NCI-H1694 treated with DMSO at 0.1 percent for 48 hours (cell line): ENCODE measurements around the gene MSTN.
A peak's percentile ranks its signal among the peaks of the same experiment; 100 is the strongest.

Experiments used
- DNase-seq: peaks from one replicate; lab custom pipeline; 2025; lab: John Stamatoyannopoulos, UW

Gene MSTN

DNA sequence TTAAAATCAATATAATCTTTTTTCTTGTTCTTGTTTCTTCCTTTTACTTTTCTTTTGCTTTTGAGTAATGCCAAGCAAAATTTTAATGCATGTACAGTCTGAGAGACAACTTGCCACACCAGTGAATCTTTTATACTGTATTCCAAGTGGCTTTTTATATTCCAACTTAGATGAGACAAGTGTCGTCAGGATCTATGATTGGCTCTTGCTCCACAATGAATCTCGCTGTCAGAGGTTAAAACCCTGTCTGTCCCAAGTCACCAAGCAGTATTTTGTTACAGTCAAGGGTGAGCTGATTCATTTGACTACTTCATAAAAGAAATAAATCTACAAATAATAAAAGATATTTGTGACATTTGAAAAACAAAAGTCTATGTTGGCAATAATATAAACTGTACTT, at the start of gene MSTN:
Gene MSTN, minus strand, starts transcription at position 129 of the 400 bp plus-strand sequence. CDS start 133 bp downstream, outside the sequence.
- no peak for DNase-seq

DNA sequence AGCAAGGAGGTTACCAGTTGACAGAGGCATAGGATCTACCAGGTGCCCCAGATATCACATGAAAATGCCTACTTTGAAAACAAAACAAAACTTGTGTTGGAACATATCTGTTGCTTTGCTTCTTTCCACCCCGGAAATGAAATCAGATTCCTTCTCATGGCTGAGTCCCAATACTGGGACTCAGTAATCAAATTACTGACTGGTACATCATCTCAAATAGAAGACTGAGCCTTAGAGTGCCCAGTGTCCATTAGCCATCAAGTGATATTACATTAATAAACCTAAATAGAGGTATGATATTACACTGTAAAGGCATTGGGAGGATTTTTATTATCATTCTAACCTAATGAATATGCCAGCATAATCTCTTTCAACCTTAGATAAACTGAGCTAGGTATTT, 48.6 kb upstream of the MSTN start:
- no peak for DNase-seq

DNA sequence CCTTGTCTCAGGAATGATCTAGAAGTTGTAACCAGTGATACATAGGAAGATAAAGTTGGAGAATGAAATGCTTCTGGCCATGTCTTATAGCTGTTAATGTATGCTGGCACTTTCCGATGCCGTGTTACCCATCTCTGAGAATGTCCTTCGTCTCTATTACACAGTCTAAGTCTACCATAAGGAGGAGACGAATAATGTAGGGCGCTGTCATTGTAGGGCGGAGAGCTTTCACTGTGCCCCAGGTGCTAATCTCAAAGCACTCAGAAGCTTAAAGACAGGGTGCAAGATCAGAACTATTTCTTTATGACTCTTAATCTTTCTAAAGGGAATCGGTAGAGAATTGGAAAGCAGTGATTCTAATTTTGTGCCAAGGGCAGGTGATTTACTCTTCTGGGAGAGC, 48.2 kb upstream of the MSTN start:
- DNase-seq: no peak

DNA sequence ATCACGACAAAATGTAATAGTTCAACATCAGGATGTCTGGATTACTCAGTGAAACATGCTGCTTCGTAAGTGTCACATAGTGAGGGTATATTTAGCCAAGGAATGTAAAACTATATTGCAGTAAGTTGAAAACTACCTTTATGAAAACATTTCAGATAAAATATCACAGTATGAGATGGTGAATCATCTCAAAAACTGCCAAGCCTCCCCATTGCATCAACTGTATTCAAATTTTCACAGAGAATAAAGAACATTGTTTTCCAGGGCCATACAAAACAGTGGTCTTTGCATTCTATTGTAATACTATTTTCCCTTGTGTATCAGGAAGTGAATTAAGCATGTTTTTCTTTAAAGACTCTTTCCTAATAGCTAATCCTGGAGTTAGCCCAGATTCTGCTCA, 47.6 kb upstream of the MSTN start:
- DNase-seq: no peak

DNA sequence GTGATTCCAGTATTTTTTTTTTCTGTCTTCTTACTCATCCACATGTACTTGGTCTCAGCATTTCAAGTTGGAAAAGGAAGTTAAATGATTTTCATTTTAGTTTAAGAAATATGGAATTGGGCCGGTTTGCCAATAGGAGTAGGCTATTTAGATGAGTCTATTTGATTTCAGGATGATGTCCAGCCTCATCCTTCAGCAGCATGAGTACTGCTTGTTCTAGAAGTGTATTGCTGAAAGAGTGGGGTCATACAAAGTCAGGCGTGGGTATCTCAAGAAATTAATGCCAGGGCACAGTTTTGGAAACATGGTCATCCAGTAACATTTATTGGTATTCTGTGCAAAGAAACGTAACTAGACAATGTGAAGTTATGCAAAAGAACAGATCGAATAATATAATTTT, 44.9 kb upstream of the MSTN start:
- no peak for DNase-seq

DNA sequence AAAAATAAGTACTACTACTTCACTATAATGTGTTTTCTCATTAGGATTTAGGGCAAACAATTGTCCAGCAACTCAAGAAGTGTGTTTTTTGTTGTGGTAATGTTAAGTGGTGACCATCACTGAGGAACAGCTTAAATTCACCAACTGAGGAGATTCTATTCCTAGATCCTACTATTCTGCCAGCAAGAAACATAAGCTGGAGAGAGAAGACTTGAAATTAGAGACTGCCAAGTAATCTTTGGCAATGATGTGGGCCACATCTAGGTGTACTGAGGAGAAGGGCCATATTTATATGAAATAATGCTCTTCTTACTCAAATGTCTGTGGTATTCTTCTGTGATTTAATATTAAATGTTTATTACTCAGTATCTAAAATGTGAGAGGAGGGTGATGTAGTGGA, 44.3 kb upstream of the MSTN start:
- no peak for DNase-seq

DNA sequence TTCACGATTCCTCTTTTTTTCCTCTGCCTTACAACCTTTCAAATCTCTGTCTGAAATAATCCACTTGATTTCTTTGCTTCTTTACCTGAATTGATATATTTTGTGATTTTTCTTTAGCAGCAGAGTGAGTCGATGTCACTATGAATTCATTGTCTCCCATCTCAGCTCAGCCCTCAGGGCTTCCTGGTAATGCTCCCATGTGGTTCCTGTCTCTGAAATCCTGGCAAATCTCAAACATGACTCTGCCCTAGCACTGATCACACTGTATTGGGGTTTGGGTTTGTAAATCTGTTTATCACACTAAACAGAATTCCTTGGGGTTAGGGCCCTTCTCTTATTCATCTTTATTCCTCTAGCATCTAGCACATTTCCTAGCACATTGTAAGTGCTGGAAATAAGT, 43.0 kb upstream of the MSTN start:
- no peak for DNase-seq

DNA sequence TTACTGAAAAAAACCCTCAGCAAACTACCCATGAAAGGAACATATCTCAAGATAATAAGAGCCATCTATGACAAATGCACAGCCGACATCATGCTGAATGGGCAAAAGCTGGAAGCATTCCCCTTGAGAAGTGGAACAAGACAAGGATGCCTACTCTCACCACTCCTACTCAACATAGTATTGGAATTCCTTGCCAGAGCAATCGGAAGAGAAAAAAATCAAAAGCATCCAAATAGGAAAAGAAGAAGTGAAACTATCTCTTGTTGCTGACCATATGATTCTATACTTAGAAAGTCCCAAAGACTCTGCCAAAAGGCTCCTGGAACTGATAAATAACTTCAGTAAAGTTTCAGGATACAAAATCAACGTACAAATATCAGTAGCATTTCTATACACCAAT, 40.6 kb upstream of the MSTN start:
- no peak for DNase-seq

DNA sequence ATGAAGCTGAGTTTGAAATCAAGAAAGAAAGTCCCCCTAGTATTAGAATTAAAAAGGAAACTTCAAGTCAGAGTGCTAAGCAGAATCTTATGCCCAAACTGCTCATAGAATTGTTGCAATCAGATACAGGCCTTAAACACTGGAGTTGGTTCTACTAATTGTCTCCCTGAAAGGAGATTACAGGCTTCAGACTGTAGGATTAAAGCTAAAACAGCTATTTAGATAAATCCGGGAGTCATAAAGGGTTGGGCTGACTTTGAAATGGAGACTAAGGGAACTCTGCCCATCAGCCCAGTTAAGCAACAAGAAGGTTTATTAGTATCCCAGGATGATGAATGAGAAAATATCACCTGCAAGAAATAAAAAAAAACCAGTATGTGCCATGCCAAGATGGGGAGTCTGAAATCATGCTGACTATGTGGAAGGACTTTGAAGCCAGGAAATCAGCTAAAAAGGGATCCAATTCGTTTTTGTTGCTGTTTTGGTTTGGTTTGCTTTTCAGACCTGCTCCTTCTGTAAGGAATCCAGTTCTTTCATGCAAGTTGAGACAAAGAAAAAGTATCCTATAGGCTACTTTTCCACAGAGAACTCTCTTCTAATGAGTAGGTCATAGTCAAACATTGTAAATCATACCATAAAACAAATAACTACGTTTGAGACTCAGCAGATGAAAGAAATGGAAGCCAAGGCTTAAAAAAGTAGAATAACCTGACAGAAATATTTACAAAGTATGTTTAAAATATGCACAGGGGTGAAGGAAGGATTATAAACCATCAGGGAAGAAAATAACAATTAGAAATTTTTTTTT, 37.6 kb upstream of the MSTN start:
- no peak for DNase-seq

DNA sequence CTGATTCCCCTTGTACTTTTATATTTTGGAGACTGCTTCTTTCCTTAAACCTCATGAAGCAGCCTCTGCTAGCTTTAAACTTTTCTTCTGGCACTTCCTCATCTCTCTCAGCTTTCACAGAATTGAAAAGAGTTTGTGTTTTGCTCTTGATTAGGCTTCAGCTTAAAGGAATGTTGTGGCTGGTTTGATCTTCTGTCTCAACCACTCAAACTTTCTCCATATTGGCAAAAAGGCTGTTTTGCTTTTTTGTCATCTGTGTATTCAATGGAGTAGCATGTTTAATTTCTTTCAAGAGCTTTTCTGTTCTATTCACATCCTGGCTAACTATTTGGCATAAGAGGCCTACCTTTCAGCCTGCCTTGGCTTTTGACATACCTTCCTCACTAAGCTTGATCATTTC, 36.3 kb upstream of the MSTN start:
- DNase-seq: no peak

DNA sequence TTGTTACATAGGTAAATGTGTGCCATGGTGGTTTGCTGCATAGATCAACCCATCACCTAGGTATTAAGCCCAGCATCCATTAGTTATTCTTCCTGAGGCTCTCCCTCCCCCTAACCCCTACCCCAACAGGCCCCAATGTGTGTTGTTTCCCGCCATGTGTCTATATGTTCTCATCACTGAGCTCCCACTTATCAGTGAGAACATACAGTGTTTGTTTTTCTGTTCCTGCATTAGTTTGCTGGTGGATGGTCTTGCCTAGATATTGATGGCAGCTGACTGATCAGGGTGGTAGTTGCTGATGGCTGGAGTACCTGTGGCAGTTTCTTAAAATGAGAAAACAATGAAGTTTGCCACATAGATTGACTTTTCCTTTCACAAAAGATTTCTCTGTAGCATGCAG, 34.6 kb upstream of the MSTN start:
- DNase-seq: no peak

DNA sequence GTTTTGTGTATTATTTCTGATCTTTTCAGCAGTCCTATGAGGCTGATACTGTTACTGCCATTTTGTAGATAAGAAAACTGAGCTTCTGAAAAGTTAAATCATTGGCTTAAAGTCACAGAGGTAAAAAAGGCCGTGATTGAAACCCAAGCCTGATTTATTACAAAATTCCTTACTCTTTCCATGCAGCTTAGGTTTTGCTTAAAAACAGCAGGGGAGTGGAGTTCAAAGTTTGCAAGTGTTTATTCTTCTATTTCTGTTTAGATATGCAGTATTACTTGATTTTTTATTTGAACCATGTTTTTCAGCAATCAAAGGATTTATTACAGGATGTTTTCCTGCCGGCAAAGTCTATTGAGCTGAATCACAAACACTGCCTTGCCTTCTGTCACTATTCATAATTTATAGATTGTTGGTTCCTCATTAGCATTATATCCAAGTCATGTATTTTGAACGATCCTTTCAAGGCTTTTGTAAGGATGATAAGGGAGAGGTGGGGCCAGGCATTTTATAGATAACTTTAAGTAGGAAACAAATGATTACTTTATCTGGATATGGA, 31.9 kb upstream of the MSTN start:
- DNase-seq: no peak

DNA sequence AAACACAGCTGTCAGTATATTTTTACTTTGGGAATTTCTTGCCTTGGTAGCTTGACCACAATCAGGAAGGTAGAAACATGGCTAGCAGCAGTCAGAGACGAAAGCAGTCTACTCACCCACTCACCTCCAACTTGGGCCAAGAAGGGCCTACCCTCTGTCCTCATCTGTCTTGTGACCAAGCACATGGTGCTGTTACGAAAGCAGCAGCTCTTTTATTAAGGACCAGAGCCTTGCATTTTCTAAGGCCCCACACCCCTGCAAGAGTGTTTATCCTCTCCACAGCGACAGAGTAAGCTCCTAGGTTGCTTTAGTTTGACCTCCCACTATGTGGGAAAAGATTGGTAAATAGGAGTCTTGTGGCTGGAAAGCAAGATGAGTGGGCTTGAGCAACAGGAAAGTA, 31.3 kb upstream of the MSTN start:
- no peak for DNase-seq

DNA sequence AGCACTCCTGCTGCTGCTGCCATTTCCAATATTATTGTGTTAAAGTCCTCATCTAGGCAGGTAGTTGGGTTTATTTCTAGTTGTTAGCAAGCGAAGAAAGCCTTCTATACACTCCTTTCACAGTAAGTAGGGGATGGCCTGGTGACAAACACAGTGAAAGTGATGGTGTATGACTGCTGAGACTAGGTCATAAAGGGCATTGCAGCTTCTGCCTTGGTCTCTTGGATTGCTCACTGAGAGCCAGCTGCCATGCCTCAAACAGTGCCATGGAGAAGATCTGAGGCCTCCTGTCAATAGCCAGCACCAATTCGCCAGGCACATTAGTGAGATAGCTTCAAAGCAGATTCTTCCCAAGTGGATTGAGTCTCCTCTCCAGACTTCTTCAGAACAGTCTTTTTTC, 27.6 kb upstream of the MSTN start:
- no peak for DNase-seq

DNA sequence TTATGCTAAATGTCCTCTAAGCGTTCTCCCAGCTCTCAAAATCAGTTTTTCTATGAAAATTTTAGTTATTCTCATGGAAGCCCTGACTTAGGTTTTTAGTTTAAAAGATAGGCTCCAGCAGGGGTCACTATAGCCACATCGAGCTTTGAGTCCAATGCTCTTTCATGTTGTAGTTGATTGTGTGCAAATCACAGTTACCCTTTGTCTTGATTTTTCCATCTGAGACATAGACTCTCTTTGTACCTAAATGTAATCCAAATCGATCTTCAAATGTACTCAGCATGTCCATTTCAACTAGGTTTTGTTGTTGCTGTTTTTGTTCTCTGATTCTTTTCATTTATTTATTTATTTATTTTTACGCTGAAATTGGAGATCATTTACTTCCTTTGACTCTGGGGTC, 26.4 kb upstream of the MSTN start:
- peak; percentile 70 for DNase-seq

DNA sequence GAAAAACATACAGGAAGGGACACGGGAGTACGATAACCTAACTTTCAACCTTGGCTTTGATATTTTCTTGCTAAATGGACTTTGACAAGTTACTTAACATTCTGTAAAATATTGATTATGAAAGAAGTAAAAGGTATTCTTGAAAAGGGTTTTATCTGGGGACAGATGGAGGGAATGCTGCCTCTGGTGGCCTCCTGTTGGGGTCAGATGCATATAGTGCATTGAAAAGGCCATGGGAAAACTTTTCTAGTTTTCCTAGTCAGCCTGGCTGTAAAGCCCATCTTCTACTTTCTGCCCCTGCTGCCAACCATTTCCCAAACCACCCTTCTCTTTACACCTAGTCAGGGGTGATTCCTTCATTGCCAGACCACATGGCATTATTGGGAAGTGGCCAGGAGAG, 22.2 kb upstream of the MSTN start:
- DNase-seq: no peak

DNA sequence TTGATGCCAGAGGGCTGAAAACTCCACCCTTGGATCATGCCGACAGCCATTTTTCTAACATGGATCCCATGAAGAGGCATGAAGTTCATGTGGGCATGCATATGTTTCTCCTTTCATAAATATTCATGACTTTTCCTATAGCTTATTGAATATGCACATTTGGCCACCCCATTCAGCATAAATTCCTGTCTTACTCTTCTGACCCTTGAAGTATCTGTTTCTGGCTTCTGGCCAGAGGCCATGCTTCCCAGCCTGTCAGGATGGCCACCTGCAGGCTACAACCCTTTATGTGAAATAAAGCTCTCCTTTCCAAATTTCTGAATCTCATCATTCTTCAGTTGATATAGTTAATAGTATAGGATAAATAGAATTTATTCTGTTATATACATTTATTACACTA, 19.6 kb upstream of the MSTN start:
- DNase-seq: no peak

DNA sequence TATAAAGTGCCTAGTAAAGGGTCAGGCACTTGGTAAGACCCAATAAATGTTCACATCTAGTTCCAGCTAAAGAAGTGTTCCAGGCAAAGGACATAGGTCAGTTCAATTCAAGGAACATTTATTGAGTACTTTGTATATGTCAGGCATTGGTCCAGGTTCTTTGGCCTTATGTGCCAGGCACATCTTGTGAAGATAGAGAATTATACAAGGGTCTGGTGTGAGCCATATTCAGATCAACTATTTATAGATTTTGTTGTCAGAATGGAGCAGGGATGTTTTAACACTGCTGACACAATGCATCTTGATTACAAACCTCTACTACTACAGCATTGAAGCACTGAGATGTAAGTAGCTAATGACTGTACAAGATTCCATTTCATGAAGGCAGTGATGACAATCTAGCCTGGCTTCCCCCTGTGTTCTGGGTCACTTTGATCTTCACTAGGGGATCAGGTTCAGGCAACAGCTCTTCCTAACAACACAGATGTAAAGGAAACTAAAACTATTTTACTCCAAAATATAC, 18.1 kb upstream of the MSTN start:
- no peak for DNase-seq

DNA sequence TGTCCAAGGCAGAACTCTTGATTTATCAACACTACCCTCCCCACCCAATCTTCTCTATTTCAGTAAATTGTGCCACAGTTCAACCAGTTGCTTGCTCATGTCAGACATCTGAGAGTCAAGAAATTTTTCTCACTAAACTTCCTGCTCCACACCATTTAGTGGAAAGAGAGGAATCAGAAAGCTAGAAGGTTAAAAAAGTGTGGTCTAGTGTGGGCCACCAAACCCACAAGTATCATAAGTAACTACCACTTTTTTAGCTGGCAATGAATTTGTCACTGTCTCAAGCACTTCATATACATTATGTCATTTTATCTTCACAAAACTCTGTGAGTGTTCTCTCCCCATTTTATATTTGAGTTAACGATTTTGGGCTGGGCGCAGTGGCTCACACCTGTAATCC, 16.6 kb upstream of the MSTN start:
- no peak for DNase-seq

DNA sequence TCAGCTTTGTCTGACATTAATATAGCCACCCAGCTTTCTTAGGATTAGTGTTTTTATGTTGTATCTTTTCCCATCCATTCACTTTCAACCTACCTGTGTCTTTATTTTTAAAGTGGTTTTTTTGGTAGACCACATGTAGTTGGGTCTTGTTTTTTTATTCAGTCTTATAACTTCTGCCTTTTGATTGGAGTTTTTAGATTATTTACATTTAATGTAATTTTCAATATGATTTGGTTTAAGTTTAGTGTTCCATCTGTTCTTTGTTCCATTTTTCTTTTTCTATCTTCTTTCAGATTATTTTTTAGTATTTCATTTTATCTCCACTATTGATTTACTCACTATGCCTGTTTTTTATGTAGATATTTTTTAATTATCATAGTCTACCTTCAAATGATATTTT, 13.1 kb upstream of the MSTN start:
- no peak for DNase-seq

DNA sequence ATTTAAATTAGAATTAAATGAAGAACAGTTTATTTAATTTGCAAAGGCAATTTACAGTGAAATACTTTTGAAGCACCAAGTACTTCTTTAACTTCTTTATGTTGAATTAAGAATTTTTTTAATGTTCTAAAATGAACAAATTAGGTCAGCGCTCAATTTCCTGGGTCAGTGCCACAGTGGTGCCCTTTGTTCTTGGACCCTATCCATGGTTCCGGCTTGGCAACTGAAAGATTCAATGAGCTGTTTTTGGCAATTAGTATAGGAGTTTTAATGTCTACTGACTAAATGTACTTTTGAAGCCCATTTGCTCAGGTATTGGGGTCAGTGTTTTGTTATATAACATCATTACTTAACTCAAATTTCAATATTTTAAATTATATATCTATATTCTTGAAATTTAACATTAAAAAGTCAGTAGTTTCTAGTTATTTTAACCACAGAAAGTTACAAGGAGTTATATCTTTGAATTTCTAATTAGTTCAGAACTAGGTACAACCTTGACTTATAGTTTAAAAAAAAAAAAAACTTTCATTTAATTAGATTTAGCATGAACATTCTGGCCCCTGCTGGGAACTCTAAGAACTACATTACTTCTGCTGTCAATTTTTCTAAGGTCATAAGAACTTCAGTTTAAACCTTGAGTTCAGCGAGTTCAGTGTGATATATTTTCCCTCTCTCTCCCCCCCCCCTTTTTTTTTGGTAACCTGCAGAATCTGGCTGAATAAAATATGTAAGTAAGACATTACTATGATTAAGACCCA, 7.6 kb upstream of the MSTN start:
- DNase-seq: peak; percentile 73

DNA sequence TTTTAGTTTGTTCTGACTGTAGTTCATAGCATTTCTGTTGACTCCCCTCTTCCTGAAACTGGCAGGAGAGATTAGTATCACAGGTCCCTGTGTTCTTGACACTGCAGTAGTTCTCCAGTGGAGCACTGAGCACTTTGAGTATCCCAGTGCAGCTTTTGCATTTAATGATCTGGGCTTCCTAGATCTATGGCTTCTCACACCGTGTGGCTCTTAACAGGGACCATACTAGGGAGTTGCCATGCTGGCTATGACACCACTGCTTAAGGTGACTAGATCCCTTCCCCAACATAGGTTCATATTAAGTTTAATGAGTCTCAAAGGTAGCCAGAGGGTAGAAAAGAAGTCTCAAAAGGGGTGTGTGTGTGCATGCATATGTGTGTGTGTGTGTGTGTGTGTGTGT, 6.2 kb upstream of the MSTN start:
- DNase-seq: no peak

DNA sequence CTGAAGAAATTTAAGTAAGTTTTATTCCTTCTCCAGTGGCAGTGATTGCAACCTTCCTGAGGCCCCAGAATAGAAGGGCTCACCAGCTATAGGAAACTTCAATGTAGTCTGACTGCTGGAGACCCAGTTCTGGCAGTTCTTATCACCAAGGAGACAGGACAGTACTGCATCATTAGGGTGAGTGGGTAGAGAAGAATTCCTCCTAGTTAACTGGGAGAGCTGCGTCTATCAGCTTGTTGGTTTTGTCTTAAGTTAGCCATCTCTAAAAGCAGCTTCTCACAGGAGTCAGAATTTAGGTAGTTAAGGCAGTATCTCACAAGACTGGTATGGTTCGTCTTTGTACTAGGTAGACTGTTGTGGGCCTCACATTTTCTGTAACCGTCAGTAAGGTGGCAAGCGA, 3.3 kb upstream of the MSTN start:
- DNase-seq: no peak
